Progenitor cell of endocrine pancreas (in vitro differentiated cells): ENCODE data around the gene INO80. TPM values are rescaled to one million over a fixed set of nuclear protein-coding genes. Genes with fewer than 3 reads are reported as not detected.
"Not testable (repeated sequence)": the region's sequence is repeated elsewhere in the genome, so short reads cannot be mapped to it uniquely, and the experiment has no call there.

ENCODE experiments used
- DNase-seq: peaks from one replicate; pipeline ENCODE4 v3.0.0; 2021; ENCODE audit warnings: low spot score; ENCODE audit not compliant: unreplicated experiment
- H3K27ac Mint-ChIP-seq: 2 replicates; pipeline ENCODE4 v1.8.0; 2021; ENCODE audit warnings: mild to moderate bottlenecking, moderate library complexity, mixed read lengths
- H3K27me3 Mint-ChIP-seq: 2 replicates; pipeline ENCODE4 v1.8.0; 2021; ENCODE audit warnings: mixed read lengths
- H3K36me3 Mint-ChIP-seq: 2 replicates; pipeline ENCODE4 v1.8.0; 2022; ENCODE audit warnings: mixed read lengths; ENCODE audit not compliant: insufficient read depth
- H3K4me1 Mint-ChIP-seq: 2 replicates; pipeline ENCODE4 v1.8.0; 2021; ENCODE audit warnings: low read depth, mixed read lengths
- H3K4me3 Mint-ChIP-seq: 2 replicates; pipeline ENCODE4 v1.8.0; 2021; ENCODE audit warnings: low read depth, mild to moderate bottlenecking, moderate library complexity, mixed read lengths
- H3K9me3 Mint-ChIP-seq: 2 replicates; pipeline ENCODE4 v1.8.0; 2021; ENCODE audit warnings: low read depth, mixed read lengths
- CTCF ChIP-seq: fragments of 200-600 bp; sonication (generic); IDR thresholded peaks from one replicate; pipeline ENCODE4 v1.5.0; 2021; ENCODE audit warnings: antibody characterized with exemption, mild to moderate bottlenecking; ENCODE audit not compliant: unreplicated experiment
- total RNA-seq: library from RNA; stranded (reverse); gene quantifications from 2 replicates; pipeline ENCODE4 v1.2.1, GENCODE V29; 2021

INO80 gene
- total RNA-seq, 1 donor from 2014 or later = 28.1 TPM

- Mint-ChIP-seq H3K9me3 (no peaks in the 10 kb centered on the region), H3K27ac (no peak overlapping the region), H3K4me1 (no peaks in the 10 kb centered on the region), H3K27me3 (no peaks in the 10 kb centered on the region), H3K36me3 (no peaks in the 10 kb centered on the region), H3K4me3 (no peak overlapping the region)
- no peak for DNase-seq
- TF ChIP-seq CTCF = no peak
These were observed 23.5 kb upstream of the INO80 start for GRCh38 chr15:41139619-41140018.

DNA sequence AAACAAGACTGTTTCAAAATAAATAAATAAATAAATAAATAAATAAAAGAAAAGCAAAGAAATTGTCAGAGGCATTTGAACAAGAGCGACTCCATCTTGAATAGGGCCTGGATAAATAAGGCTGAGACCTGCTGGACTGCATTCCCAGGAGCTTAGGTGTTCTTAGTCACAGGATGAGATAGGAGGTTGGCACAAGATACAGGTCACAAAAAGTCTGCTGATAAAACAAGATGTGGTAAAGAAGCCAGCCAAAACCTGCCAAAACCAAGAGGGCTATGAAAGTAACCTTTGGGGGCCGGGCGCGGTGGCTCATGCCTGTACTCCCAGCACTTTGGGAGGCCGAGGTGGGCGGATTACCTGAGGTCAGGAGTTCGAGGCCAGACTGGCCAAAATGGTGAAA lies 23.0 kb upstream of the INO80 start:
- H3K27me3 Mint-ChIP-seq, DNase-seq, H3K36me3 Mint-ChIP-seq, H3K4me1 Mint-ChIP-seq, H3K27ac Mint-ChIP-seq, H3K9me3 Mint-ChIP-seq, H3K4me3 Mint-ChIP-seq: not testable (repeated sequence)

DNA sequence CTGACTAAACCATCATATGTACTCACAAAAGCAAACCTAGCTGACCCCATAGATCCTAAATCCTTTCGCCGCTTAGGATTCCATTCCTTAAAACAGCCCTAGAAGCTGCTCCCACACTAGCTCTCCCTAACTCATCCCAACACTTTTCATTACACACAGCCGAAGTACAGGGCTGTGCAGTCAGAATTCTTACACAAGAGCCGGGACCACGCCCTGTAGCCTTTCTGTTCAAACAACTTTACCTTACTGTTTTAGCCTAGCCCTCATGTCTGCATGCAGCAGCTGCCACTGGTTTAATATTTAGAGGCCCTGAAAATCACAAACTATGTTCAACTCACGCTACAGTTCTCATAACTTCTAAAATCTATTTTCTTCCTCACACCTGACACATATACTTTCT lies 19.5 kb upstream of the INO80 start:
- H3K27me3 Mint-ChIP-seq, H3K4me3 Mint-ChIP-seq, H3K36me3 Mint-ChIP-seq, H3K4me1 Mint-ChIP-seq, DNase-seq, H3K27ac Mint-ChIP-seq, H3K9me3 Mint-ChIP-seq: not testable (repeated sequence)

- Mint-ChIP-seq H3K36me3 (no peaks in the 10 kb centered on the region), H3K4me3 (no peak overlapping the region), H3K9me3 (no peaks in the 10 kb centered on the region), H3K27ac (no peak overlapping the region), H3K4me1 (peaks cover 3% of the 10 kb centered on the region), H3K27me3 (peaks cover 3% of the 10 kb centered on the region)
- no peak for TF ChIP-seq CTCF
- DNase-seq = no peak
These were observed 17.4 kb upstream of the INO80 start for GRCh38 chr15:41133454-41133853.

GRCh38 chr15:41132094-41132493 lies 16.0 kb upstream of the INO80 start:
- H3K27me3 Mint-ChIP-seq, DNase-seq, H3K4me3 Mint-ChIP-seq, H3K27ac Mint-ChIP-seq, H3K4me1 Mint-ChIP-seq, H3K36me3 Mint-ChIP-seq, H3K9me3 Mint-ChIP-seq: not testable (repeated sequence)

DNA sequence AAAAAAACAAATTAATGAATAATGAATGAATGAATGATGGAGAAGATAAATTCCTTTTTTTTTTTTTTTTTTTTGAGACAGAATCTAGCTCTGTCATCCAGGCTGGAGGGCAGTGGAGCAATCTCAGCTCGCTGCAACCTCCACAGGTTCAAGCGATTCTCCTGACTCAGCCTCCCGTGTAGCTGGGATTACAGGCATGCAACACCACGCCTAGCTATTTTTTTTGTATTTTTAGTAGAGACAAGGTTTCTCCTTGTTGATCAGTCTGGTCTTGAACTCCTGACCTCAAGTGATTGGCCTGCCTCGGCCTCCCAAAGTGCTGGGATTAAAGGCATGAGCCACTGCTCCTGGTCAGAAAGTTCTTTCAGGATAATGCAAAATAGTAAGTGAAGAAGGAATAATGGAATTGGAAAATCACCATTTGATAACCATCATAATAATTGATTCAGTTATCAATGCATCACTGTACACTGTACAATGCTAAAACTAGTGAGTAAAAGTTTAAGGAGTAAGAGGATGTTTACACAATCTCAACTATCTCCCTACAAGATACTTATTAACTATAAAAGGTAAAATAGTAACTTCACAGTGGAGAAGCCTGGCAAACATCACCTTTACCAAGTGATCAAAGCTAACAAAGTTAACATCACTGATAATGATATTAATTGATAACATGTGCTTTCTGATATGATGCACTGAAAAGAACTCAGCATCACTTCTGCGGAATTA lies 12.3 kb upstream of the INO80 start:
- TF ChIP-seq CTCF = no peak
- Mint-ChIP-seq H3K4me3 (no peak overlapping the region), H3K27me3 (peaks cover 3% of the 10 kb centered on the region), H3K9me3 (no peaks in the 10 kb centered on the region), H3K27ac (peak overlapping the region; percentile 37), H3K36me3 (no peaks in the 10 kb centered on the region), H3K4me1 (peaks cover 5% of the 10 kb centered on the region)
- no peak for DNase-seq

GRCh38 chr15:41125931-41126642 lies 10.0 kb upstream of the INO80 start:
- no peaks in the 10 kb centered on the region for H3K27me3 Mint-ChIP-seq
- no peaks in the 10 kb centered on the region for H3K9me3 Mint-ChIP-seq
- peak overlapping the region; percentile 25 for H3K27ac Mint-ChIP-seq
- no peaks in the 10 kb centered on the region for H3K36me3 Mint-ChIP-seq
- H3K4me3 Mint-ChIP-seq = no peak overlapping the region
- DNase-seq = no peak
- peaks cover 5% of the 10 kb centered on the region for H3K4me1 Mint-ChIP-seq
- TF ChIP-seq CTCF = no peak
